CD14-positive monocyte (primary cell): ENCODE data around the gene SPAM1. TPM values are rescaled to one million over a fixed set of nuclear protein-coding genes. Genes with fewer than 3 reads are reported as not detected.

Experiments
- DNase-seq, 3 donors: peaks; one replicate each; pipeline ENCODE4 v3.0.0-alpha.2; 2011 to 2022
- H2AFZ ChIP-seq: 2 replicates; pipeline ENCODE4 v1.6.0; 2012; ENCODE audit warnings: mild to moderate bottlenecking, low read depth, low read length, inconsistent platforms; ENCODE audit not compliant: insufficient read depth, poor library complexity, severe bottlenecking
- H3K27ac ChIP-seq, 2 donors: 1 replicate in 1 of 2; 2 replicates in 1 of 2; pipeline ENCODE4 v1.5.1; 2012 to 2013; ENCODE audit warnings: low read length in 2 of 2, control low read depth in 1 of 2, inconsistent platforms in 1 of 2, low read depth in 1 of 2, mild to moderate bottlenecking in 1 of 2
- H3K27me3 ChIP-seq, 2 donors: one replicate each; pipeline versions ENCODE4 v1.6.0 to v1.6.1; 2011 to 2013; ENCODE audit warnings: low read length in 2 of 2; ENCODE audit not compliant: control insufficient read depth in 2 of 2, insufficient read depth in 2 of 2
- H3K36me3 ChIP-seq, 2 donors: replicated peaks in 1 of 2; 1 replicate in 1 of 2; 2 replicates in 1 of 2; pipeline versions ENCODE4 v1.5.1 to v1.6.1; 2012 to 2013; ENCODE audit warnings: low read length in 2 of 2, control low read depth in 1 of 2, inconsistent platforms in 1 of 2, mild to moderate bottlenecking in 1 of 2; ENCODE audit not compliant: insufficient read depth in 2 of 2, control insufficient read depth in 1 of 2
- H3K4me1 ChIP-seq, 2 donors: 1 replicate in 1 of 2; 2 replicates in 1 of 2; pipeline versions ENCODE4 v1.5.1 to v1.6.1; 2012 to 2013; ENCODE audit warnings: low read length in 2 of 2, control low read depth in 1 of 2, inconsistent platforms in 1 of 2, mild to moderate bottlenecking in 1 of 2, moderate library complexity in 1 of 2; ENCODE audit not compliant: insufficient read depth in 2 of 2, control insufficient read depth in 1 of 2
- H3K4me2 ChIP-seq: replicated peaks from 2 replicates; pipeline ENCODE3; 2012; ENCODE audit warnings: low read length, moderate library complexity, mild to moderate bottlenecking; ENCODE audit not compliant: poor library complexity, severe bottlenecking; ENCODE audit errors: extremely low read depth
- H3K4me3 ChIP-seq, 3 experiments: fragments of 200-600 bp in 1 of 3; sonication (generic) in 1 of 3; replicated peaks in 1 of 3; 1 replicate in 2 of 3; 2 replicates in 1 of 3; pipeline ENCODE4 v1.5.1; 2011 to 2013; ENCODE audit warnings: low read length in 3 of 3, mild to moderate bottlenecking in 3 of 3, control low read depth in 2 of 3, low read depth in 2 of 3, inconsistent platforms in 1 of 3, moderate library complexity in 1 of 3
- H3K79me2 ChIP-seq: 2 replicates; pipeline ENCODE4 v1.6.0; 2012; ENCODE audit warnings: mild to moderate bottlenecking, control low read depth, inconsistent platforms, low read length, moderate library complexity; ENCODE audit not compliant: insufficient read depth
- H3K9ac ChIP-seq: 2 replicates; pipeline ENCODE4 v1.6.0; 2017; ENCODE audit warnings: low read length, mild to moderate bottlenecking; ENCODE audit not compliant: insufficient read depth, poor library complexity, severe bottlenecking
- H3K9me3 ChIP-seq, 2 donors: replicated peaks in 1 of 2; 1 replicate in 1 of 2; 2 replicates in 1 of 2; pipeline versions ENCODE4 v1.5.1 to v1.6.1; 2012 to 2013; ENCODE audit warnings: low read length in 2 of 2, control low read depth in 1 of 2; ENCODE audit not compliant: control insufficient read depth in 1 of 2, insufficient read depth in 1 of 2
- H4K20me1 ChIP-seq: 2 replicates; pipeline ENCODE4 v1.6.0; 2012; ENCODE audit warnings: mild to moderate bottlenecking, low read length, control low read depth, moderate library complexity; ENCODE audit not compliant: insufficient read depth
- H3K27ac Mint-ChIP-seq, 7 donors: one replicate each; pipeline ENCODE4 v1.8.0; 2020; ENCODE audit warnings: mild to moderate bottlenecking in 7 of 7, mixed read lengths in 7 of 7, moderate library complexity in 6 of 7, inconsistent platforms in 2 of 7
- H3K27me3 Mint-ChIP-seq, 3 donors: one replicate each; pipeline ENCODE4 v1.8.0; 2021 to 2022; ENCODE audit warnings: low read depth in 3 of 3, mild to moderate bottlenecking in 3 of 3, mixed read lengths in 3 of 3, moderate library complexity in 3 of 3, inconsistent platforms in 1 of 3
- H3K36me3 Mint-ChIP-seq, 2 donors: one replicate each; pipeline ENCODE4 v1.8.0; 2020; ENCODE audit warnings: mixed read lengths in 2 of 2, inconsistent platforms in 1 of 2, mild to moderate bottlenecking in 1 of 2
- H3K4me1 Mint-ChIP-seq: one replicate; pipeline ENCODE4 v1.8.0; 2020; ENCODE audit warnings: mild to moderate bottlenecking, mixed read lengths
- H3K4me3 Mint-ChIP-seq, 2 donors: one replicate each; pipeline ENCODE4 v1.8.0; 2020; ENCODE audit warnings: mild to moderate bottlenecking in 2 of 2, mixed read lengths in 2 of 2, moderate library complexity in 1 of 2
- H3K9me3 Mint-ChIP-seq, 7 donors: one replicate each; pipeline ENCODE4 v1.8.0; 2020 to 2022; ENCODE audit warnings: mixed read lengths in 7 of 7, mild to moderate bottlenecking in 6 of 7, moderate library complexity in 6 of 7, inconsistent platforms in 2 of 7
- CTCF ChIP-seq: fragments of 200-600 bp; IDR thresholded peaks from one replicate; pipeline ENCODE4 v1.8.0; 2022; ENCODE audit warnings: antibody characterized with exemption, mild to moderate bottlenecking
- WGBS: methylation state at CpG from one replicate; pipeline ENCODE4 v1.1.5; 2013; ENCODE audit warnings: missing lambda C conversion rate; ENCODE audit not compliant: insufficient coverage; 5-methylcytosine and 5-hydroxymethylcytosine counted together
- intact Hi-C, 2 donors: fragments of 100-400 bp; cut with micrococcal nuclease; formaldehyde crosslinking; loops; one replicate each; pipeline versions ENCODE4 v1.15.0 to v1.15.1; 2023
- polyA plus RNA-seq, 3 donors: library from polyadenylated mRNA; depleted of rRNA in 1 of 3; unstranded in 2 of 3; stranded (reverse) in 1 of 3; fragments of 300-500 nt in 2 of 3; fragments of >200 nt in 1 of 3; fragmentation: Illumina TruSeq in 2 of 3; gene quantifications; 1 replicate in 2 of 3; 2 replicates in 1 of 3; pipeline ENCODE4 v1.2.3, GENCODE V29; 2012 to 2021

The SPAM1 gene
- polyA plus RNA-seq, 3 donors = not detected

DNA sequence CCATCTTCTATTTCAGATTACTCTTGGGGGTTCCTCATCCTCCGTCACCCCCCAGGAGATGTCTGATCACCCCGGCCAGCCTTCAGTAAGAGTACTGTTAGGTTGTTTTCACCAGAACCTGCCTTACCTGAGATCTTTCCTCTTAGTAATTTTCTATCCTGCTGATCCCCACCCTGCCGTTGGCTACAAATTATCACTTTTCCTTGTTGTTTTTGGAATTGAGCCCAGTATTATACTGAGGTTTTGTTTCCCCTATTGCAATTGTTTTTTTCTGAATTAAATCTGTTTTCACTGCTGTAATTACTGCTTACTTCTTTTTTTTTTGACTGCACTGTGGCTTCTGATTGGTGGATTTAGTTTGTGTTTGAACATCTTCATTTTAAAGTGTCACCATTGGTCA is 14.7 kb downstream of the SPAM1 start:
- DNase-seq = no peak
- Histone ChIP-seq H3K4me2 (no peak overlapping the region), H3K4me3 (no peak overlapping the region), H4K20me1 (no peaks in the 10 kb centered on the region), H3K79me2 (no peaks in the 10 kb centered on the region), H2AFZ (no peak overlapping the region), H3K9ac (no peak overlapping the region), H3K9me3 (no peaks in the 10 kb centered on the region), H3K4me1 (no peaks in the 10 kb centered on the region), H3K36me3 (no peaks in the 10 kb centered on the region), H3K27ac (no peak overlapping the region), H3K27me3 (no peaks in the 10 kb centered on the region)
- Mint-ChIP-seq H3K27ac (no peak overlapping the region), H3K9me3 (peaks cover 0 to 7% (median 4%) of the 10 kb centered on the region in 7 donors), H3K4me3 (no peak overlapping the region), H3K36me3 (no peaks in the 10 kb centered on the region), H3K27me3 (peaks cover 0 to 2% (median 2%) of the 10 kb centered on the region in 3 donors), H3K4me1 (no peaks in the 10 kb centered on the region)
- no CpG with 5 or more reads among the region's 3 CpGs for WGBS
- intact Hi-C loops = no loop called here
- TF ChIP-seq CTCF = no peak

DNA sequence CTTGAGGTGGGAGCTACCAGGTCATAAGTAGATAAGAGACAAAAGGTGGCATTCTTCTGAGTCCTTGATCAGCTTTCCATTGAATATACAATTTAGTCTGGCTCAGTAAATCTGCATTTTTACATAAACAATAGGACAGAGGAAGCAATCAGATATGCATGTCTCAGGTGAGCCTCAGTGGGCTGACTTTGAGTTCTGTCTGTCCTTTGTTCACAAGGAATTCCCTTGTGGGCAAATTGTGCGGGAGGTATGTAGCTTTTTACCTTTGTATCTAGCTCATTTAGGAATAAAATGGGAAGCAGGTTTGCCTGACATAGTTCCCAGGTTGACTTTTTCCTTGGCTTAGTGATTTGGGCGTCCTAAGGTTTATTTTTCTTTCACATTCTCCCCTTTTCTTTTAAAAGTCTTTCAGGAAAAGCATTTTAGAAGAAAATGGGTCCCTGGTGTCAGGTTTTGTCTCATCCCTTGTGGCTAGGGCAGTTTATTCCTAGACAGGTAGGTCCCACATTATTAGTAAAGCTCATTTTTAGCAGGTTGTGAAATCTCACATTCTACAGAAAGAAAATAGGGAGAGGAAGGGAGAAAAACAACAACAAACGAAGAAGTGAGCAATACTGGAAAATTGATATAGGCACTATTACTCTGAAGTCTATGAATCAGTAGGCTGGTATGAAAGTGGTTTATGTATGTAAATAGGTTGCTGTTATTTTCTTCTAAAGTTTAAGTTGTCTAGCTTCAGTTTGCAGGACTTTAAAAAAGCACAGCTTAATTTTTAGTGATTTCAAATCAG is 16.5 kb downstream of the SPAM1 start:
- no peak overlapping the region for H3K9ac ChIP-seq
- no peaks in the 10 kb centered on the region for H3K4me1 Mint-ChIP-seq
- no peak overlapping the region for H2AFZ ChIP-seq
- H3K79me2 ChIP-seq = no peaks in the 10 kb centered on the region
- H3K4me3 ChIP-seq = no peak overlapping the region
- H3K27ac Mint-ChIP-seq = no peak overlapping the region
- no peak overlapping the region for H3K27ac ChIP-seq
- no peak overlapping the region for H3K4me2 ChIP-seq
- no peaks in the 10 kb centered on the region for H3K36me3 Mint-ChIP-seq
- H3K36me3 ChIP-seq = no peaks in the 10 kb centered on the region
- no peaks in the 10 kb centered on the region for H4K20me1 ChIP-seq
- H3K9me3 ChIP-seq = no peaks in the 10 kb centered on the region
- H3K27me3 ChIP-seq = no peaks in the 10 kb centered on the region
- H3K27me3 Mint-ChIP-seq = peaks cover 0 to 2% (median 2%) of the 10 kb centered on the region in 3 donors
- no peak for TF ChIP-seq CTCF
- H3K4me3 Mint-ChIP-seq = no peak overlapping the region
- intact Hi-C loops = no loop called here
- H3K4me1 ChIP-seq = no peaks in the 10 kb centered on the region
- peaks cover 0 to 3% (median 0%) of the 10 kb centered on the region in 7 donors for H3K9me3 Mint-ChIP-seq
- no CpG with 5 or more reads among the region's 3 CpGs for WGBS
- DNase-seq = no peak
